DOHH2 (cell line): ENCODE data around the gene RPS6KA2.

Experiments used
- H3F3A ChIP-seq: fragments of 200-600 bp; sonication (generic), shearing (Covaris generic); 2 replicates; pipeline ENCODE4 v1.6.0; 2016; ENCODE audit warnings: antibody characterized with exemption, mild to moderate bottlenecking; ENCODE audit not compliant: control insufficient read depth, insufficient read depth
- H3K27ac ChIP-seq: fragments of 200-600 bp; sonication (generic); 2 replicates; pipeline ENCODE4 v1.5.1; 2014; ENCODE audit warnings: low read depth, mild to moderate bottlenecking, low read length, moderate library complexity
- H3K27me3 ChIP-seq: fragments of 200-600 bp; sonication (generic); 2 replicates; pipeline ENCODE4 v1.6.1; 2014; ENCODE audit warnings: mild to moderate bottlenecking, low read length, mixed read lengths; ENCODE audit not compliant: control insufficient read depth
- H3K36me3 ChIP-seq: fragments of 200-600 bp; sonication (generic); 2 replicates; pipeline ENCODE4 v1.6.1; 2014; ENCODE audit warnings: mild to moderate bottlenecking, low read length, moderate library complexity, mixed read lengths; ENCODE audit not compliant: control insufficient read depth
- H3K4me1 ChIP-seq: fragments of 200-600 bp; sonication (generic); 2 replicates; pipeline ENCODE4 v1.6.1; 2014; ENCODE audit warnings: mild to moderate bottlenecking, low read length, mixed read lengths; ENCODE audit not compliant: control insufficient read depth
- H3K4me2 ChIP-seq: fragments of 200-600 bp; sonication (generic); 2 replicates; pipeline ENCODE4 v1.6.0; 2014; ENCODE audit warnings: mild to moderate bottlenecking, low read length, moderate library complexity
- H3K4me3 ChIP-seq: fragments of 200-600 bp; sonication (generic); 2 replicates; pipeline ENCODE4 v1.5.1; 2014; ENCODE audit warnings: mild to moderate bottlenecking, low read length, mixed read lengths
- H3K79me2 ChIP-seq: fragments of 200-600 bp; sonication (generic); 2 replicates; pipeline ENCODE4 v1.6.1; 2014; ENCODE audit warnings: mild to moderate bottlenecking, low read length, mixed read lengths; ENCODE audit not compliant: control insufficient read depth
- H3K9me2 ChIP-seq: fragments of 200-600 bp; sonication (generic); replicated peaks from 2 replicates; pipeline ENCODE4 v1.6.1; 2014; ENCODE audit warnings: mild to moderate bottlenecking, low read length, mixed read lengths; ENCODE audit not compliant: control insufficient read depth
- H3K9me3 ChIP-seq: fragments of 200-600 bp; sonication (generic); 2 replicates; pipeline ENCODE4 v1.6.1; 2014; ENCODE audit warnings: antibody characterized with exemption, low read length, mixed read lengths; ENCODE audit not compliant: control insufficient read depth, insufficient read depth
- H4K20me1 ChIP-seq: fragments of 200-600 bp; sonication (generic); 2 replicates; pipeline ENCODE4 v1.6.0; 2014; ENCODE audit warnings: low read depth, mild to moderate bottlenecking, antibody characterized with exemption, low read length, moderate library complexity; ENCODE audit not compliant: control insufficient read depth, insufficient read depth
- CTCF ChIP-seq: fragments of 200-600 bp; sonication (generic); IDR thresholded peaks from one replicate; pipeline ENCODE4 v1.5.1; 2014; ENCODE audit warnings: antibody characterized with exemption, mild to moderate bottlenecking, low read depth, low read length; ENCODE audit not compliant: poor library complexity, severe bottlenecking
- EZH2phosphoT487 ChIP-seq: fragments of 200-600 bp; sonication (generic); IDR thresholded peaks from 2 replicates; pipeline ENCODE4 v1.6.1; 2017; ENCODE audit warnings: borderline replicate concordance, mild to moderate bottlenecking, antibody characterized with exemption, low read length, moderate library complexity, mixed read lengths

The RPS6KA2 gene

GRCh38 chr6:166472636-166473035 is 154.4 kb downstream of the RPS6KA2 start:
- Histone ChIP-seq H3K9me3 (no peaks in the 10 kb centered on the region), H3K4me3 (no peak overlapping the region), H3K36me3 (no peaks in the 10 kb centered on the region), H3K4me1 (peaks cover 68% of the 10 kb centered on the region), H3K79me2 (no peaks in the 10 kb centered on the region), H3K4me2 (no peak overlapping the region), H3K27ac (no peak overlapping the region), H3K27me3 (no peaks in the 10 kb centered on the region), H3F3A (no peaks in the 10 kb centered on the region), H4K20me1 (no peaks in the 10 kb centered on the region), H3K9me2 (no peaks in the 10 kb centered on the region)
- TF ChIP-seq EZH2phosphoT487 = no peak
- no peak for TF ChIP-seq CTCF

- H3K4me3 ChIP-seq = no peak overlapping the region
- no peaks in the 10 kb centered on the region for H4K20me1 ChIP-seq
- no peaks in the 10 kb centered on the region for H3F3A ChIP-seq
- no peaks in the 10 kb centered on the region for H3K27me3 ChIP-seq
- no peaks in the 10 kb centered on the region for H3K36me3 ChIP-seq
- no peak overlapping the region for H3K4me2 ChIP-seq
- H3K9me3 ChIP-seq = no peaks in the 10 kb centered on the region
- H3K9me2 ChIP-seq = no peaks in the 10 kb centered on the region
- no peaks in the 10 kb centered on the region for H3K79me2 ChIP-seq
- peaks cover 64% of the 10 kb centered on the region for H3K4me1 ChIP-seq
- H3K27ac ChIP-seq = no peak overlapping the region
- no peak for TF ChIP-seq EZH2phosphoT487
- no peak for TF ChIP-seq CTCF
Observed at GRCh38 chr6:166471797-166472260, 155.2 kb downstream of the RPS6KA2 start.

- no peak overlapping the region for H3K27ac ChIP-seq
- H3K36me3 ChIP-seq = no peaks in the 10 kb centered on the region
- no peaks in the 10 kb centered on the region for H3K27me3 ChIP-seq
- no peaks in the 10 kb centered on the region for H3K9me2 ChIP-seq
- no peaks in the 10 kb centered on the region for H3F3A ChIP-seq
- TF ChIP-seq EZH2phosphoT487 = no peak
- TF ChIP-seq CTCF = no peak
- no peak overlapping the region for H3K4me3 ChIP-seq
- H4K20me1 ChIP-seq = no peaks in the 10 kb centered on the region
- H3K4me1 ChIP-seq = peaks cover 64% of the 10 kb centered on the region
- no peak overlapping the region for H3K4me2 ChIP-seq
- H3K79me2 ChIP-seq = no peaks in the 10 kb centered on the region
- no peaks in the 10 kb centered on the region for H3K9me3 ChIP-seq
Observed at GRCh38 chr6:166470863-166471410, 156.1 kb downstream of the RPS6KA2 start.
